ENCODE measurements around the gene SLC29A1.
A peak's percentile ranks its signal among the peaks of the same experiment; 100 is the strongest.

Gene SLC29A1

GRCh38 chr6:44267252-44267651, 43.9 kb downstream of the SLC29A1 start:
- Histone ChIP-seq H3K4me1 (ENCODE audit: control insufficient read depth in 1 of 2, insufficient read depth in 2 of 2, low read length in 2 of 2) (peaks cover 23 to 24% of the 10 kb centered on the region in 2 experiments), H2BK12ac (ENCODE audit: low read length) (no peak overlapping the region), H2AFZ (ENCODE audit: insufficient read depth, low read length, poor library complexity) (no peak overlapping the region), H3K4ac (ENCODE audit: low read depth, low read length) (no peak overlapping the region), H3K9me3 (ENCODE audit: insufficient read depth, low read depth, low read length) (no peaks in the 10 kb centered on the region), H4K12ac (ENCODE audit: low read depth, low read length) (no peak overlapping the region), H4K8ac (ENCODE audit: low read depth, low read length) (no peak overlapping the region), H3K18ac (ENCODE audit: low read length) (no peak overlapping the region), H3K27me3 (ENCODE audit: insufficient read depth, low read length) (peaks cover 29% of the 10 kb centered on the region), H3K36me3 (ENCODE audit: control insufficient read depth in 1 of 2, insufficient read depth in 2 of 2, low read length in 2 of 2) (no peaks in the 10 kb centered on the region), H4K91ac (ENCODE audit: low read depth, low read length) (no peak overlapping the region), H3K9ac (ENCODE audit: low read length) (no peak overlapping the region), H2BK5ac (ENCODE audit: low read depth, low read length, poor library complexity) (no peak overlapping the region), H3K4me3 (ENCODE audit: low read depth, low read length) (no peak overlapping the region), H3K27ac (ENCODE audit: low read depth, low read length) (no peak overlapping the region), H2AK5ac (ENCODE audit: low read length) (no peak overlapping the region), H2BK120ac (ENCODE audit: insufficient read depth, low read length, poor library complexity) (no peak overlapping the region), H3K79me1 (ENCODE audit: low read length) (peaks cover 8% of the 10 kb centered on the region), H3K4me2 (ENCODE audit: low read length) (no peak overlapping the region), H3K14ac (ENCODE audit: low read length) (no peak overlapping the region), H3K79me2 (ENCODE audit: control insufficient read depth, insufficient read depth, low read length, poor library complexity) (peaks cover 3% of the 10 kb centered on the region), H3K23ac (ENCODE audit: low read length) (no peak overlapping the region)
- no CpG with 5 or more reads among the region's 10 CpGs for WGBS (ENCODE audit: extremely low coverage, insufficient coverage, insufficient read length)
- no peak for DNase-seq

- H3K4me3 ChIP-seq (ENCODE audit: low read depth, low read length) = no peak overlapping the region
- peaks cover 17% of the 10 kb centered on the region in 2 experiments for H3K4me1 ChIP-seq (ENCODE audit: control insufficient read depth in 1 of 2, insufficient read depth in 2 of 2, low read length in 2 of 2)
- DNase-seq = peak; percentile 51 to 80
- no peak overlapping the region for H3K27ac ChIP-seq (ENCODE audit: low read depth, low read length)
- no CpG with 5 or more reads among the region's 5 CpGs for WGBS (ENCODE audit: extremely low coverage, insufficient coverage, insufficient read length)
- H2BK120ac ChIP-seq (ENCODE audit: insufficient read depth, low read length, poor library complexity) = no peak overlapping the region
- no peak overlapping the region for H3K4me2 ChIP-seq (ENCODE audit: low read length)
- no peak overlapping the region for H3K4ac ChIP-seq (ENCODE audit: low read depth, low read length)
- H3K18ac ChIP-seq (ENCODE audit: low read length) = no peak overlapping the region
- no peak overlapping the region for H4K91ac ChIP-seq (ENCODE audit: low read depth, low read length)
- no peak overlapping the region for H4K12ac ChIP-seq (ENCODE audit: low read depth, low read length)
- no peak overlapping the region for H3K14ac ChIP-seq (ENCODE audit: low read length)
- H3K36me3 ChIP-seq (ENCODE audit: control insufficient read depth in 1 of 2, insufficient read depth in 2 of 2, low read length in 2 of 2) = no peaks in the 10 kb centered on the region
- H3K27me3 ChIP-seq (ENCODE audit: insufficient read depth, low read length) = peaks cover 29% of the 10 kb centered on the region
- H3K9ac ChIP-seq (ENCODE audit: low read length) = no peak overlapping the region
- H2BK12ac ChIP-seq (ENCODE audit: low read length) = no peak overlapping the region
- peaks cover 8% of the 10 kb centered on the region for H3K79me1 ChIP-seq (ENCODE audit: low read length)
- H3K79me2 ChIP-seq (ENCODE audit: control insufficient read depth, insufficient read depth, low read length, poor library complexity) = peaks cover 3% of the 10 kb centered on the region
- H2BK5ac ChIP-seq (ENCODE audit: low read depth, low read length, poor library complexity) = no peak overlapping the region
- no peak overlapping the region for H3K23ac ChIP-seq (ENCODE audit: low read length)
- no peaks in the 10 kb centered on the region for H3K9me3 ChIP-seq (ENCODE audit: insufficient read depth, low read depth, low read length)
- no peak overlapping the region for H2AFZ ChIP-seq (ENCODE audit: insufficient read depth, low read length, poor library complexity)
- H2AK5ac ChIP-seq (ENCODE audit: low read length) = no peak overlapping the region
- H4K8ac ChIP-seq (ENCODE audit: low read depth, low read length) = no peak overlapping the region
Measured at GRCh38 chr6:44268095-44268628, 44.8 kb downstream of the SLC29A1 start.

GRCh38 chr6:44269178-44269920, 46.0 kb downstream of the SLC29A1 start:
- Histone ChIP-seq H2BK120ac (ENCODE audit: insufficient read depth, low read length, poor library complexity) (no peak overlapping the region), H3K4me3 (ENCODE audit: low read depth, low read length) (no peak overlapping the region), H2BK5ac (ENCODE audit: low read depth, low read length, poor library complexity) (no peak overlapping the region), H3K9ac (ENCODE audit: low read length) (no peak overlapping the region), H3K79me1 (ENCODE audit: low read length) (peaks cover 4% of the 10 kb centered on the region), H3K4me2 (ENCODE audit: low read length) (no peak overlapping the region), H4K8ac (ENCODE audit: low read depth, low read length) (no peak overlapping the region), H3K4me1 (ENCODE audit: control insufficient read depth in 1 of 2, insufficient read depth in 2 of 2, low read length in 2 of 2) (peaks cover 5 to 6% of the 10 kb centered on the region in 2 experiments), H3K4ac (ENCODE audit: low read depth, low read length) (no peak overlapping the region), H3K79me2 (ENCODE audit: control insufficient read depth, insufficient read depth, low read length, poor library complexity) (peaks cover 3% of the 10 kb centered on the region), H2AK5ac (ENCODE audit: low read length) (no peak overlapping the region), H4K12ac (ENCODE audit: low read depth, low read length) (no peak overlapping the region), H3K14ac (ENCODE audit: low read length) (no peak overlapping the region), H4K91ac (ENCODE audit: low read depth, low read length) (no peak overlapping the region), H2BK12ac (ENCODE audit: low read length) (no peak overlapping the region), H3K23ac (ENCODE audit: low read length) (no peak overlapping the region), H3K27me3 (ENCODE audit: insufficient read depth, low read length) (peaks cover 29% of the 10 kb centered on the region), H3K18ac (ENCODE audit: low read length) (no peak overlapping the region), H3K27ac (ENCODE audit: low read depth, low read length) (no peak overlapping the region), H3K9me3 (ENCODE audit: insufficient read depth, low read depth, low read length) (no peaks in the 10 kb centered on the region), H2AFZ (ENCODE audit: insufficient read depth, low read length, poor library complexity) (no peak overlapping the region), H3K36me3 (ENCODE audit: control insufficient read depth in 1 of 2, insufficient read depth in 2 of 2, low read length in 2 of 2) (no peaks in the 10 kb centered on the region)
- WGBS (ENCODE audit: extremely low coverage, insufficient coverage, insufficient read length) = no CpG with 5 or more reads among the region's 1 CpG
- DNase-seq = no peak

GRCh38 chr6:44269921-44270525, 46.6 kb downstream of the SLC29A1 start, which contains the start of gene TMEM151B:
Gene TMEM151B (plus strand): TSS chr6:44270450. CDS start chr6:44270743, 293 bp downstream.
- Histone ChIP-seq H3K23ac (ENCODE audit: low read length) (no peak within 1 kb of the TSS), H4K91ac (ENCODE audit: low read depth, low read length) (no peak within 1 kb of the TSS), H2BK5ac (ENCODE audit: low read depth, low read length, poor library complexity) (no peak within 1 kb of the TSS), H3K79me2 (ENCODE audit: control insufficient read depth, insufficient read depth, low read length, poor library complexity) (peaks cover 1% of the 10 kb centered on the region), H3K4me3 (ENCODE audit: low read depth, low read length) (peak within 1 kb of the TSS; percentile 58), H3K36me3 (ENCODE audit: control insufficient read depth in 1 of 2, insufficient read depth in 2 of 2, low read length in 2 of 2) (no peaks in the 10 kb centered on the region), H3K27ac (ENCODE audit: low read depth, low read length) (no peak within 1 kb of the TSS), H3K18ac (ENCODE audit: low read length) (no peak within 1 kb of the TSS), H3K4me1 (ENCODE audit: control insufficient read depth in 1 of 2, insufficient read depth in 2 of 2, low read length in 2 of 2) (no peaks in the 10 kb centered on the region), H3K79me1 (ENCODE audit: low read length) (peaks cover 3% of the 10 kb centered on the region), H3K14ac (ENCODE audit: low read length) (no peak within 1 kb of the TSS), H2AFZ (ENCODE audit: insufficient read depth, low read length, poor library complexity) (no peak within 1 kb of the TSS), H3K4ac (ENCODE audit: low read depth, low read length) (no peak within 1 kb of the TSS), H4K12ac (ENCODE audit: low read depth, low read length) (no peak within 1 kb of the TSS), H3K9me3 (ENCODE audit: insufficient read depth, low read depth, low read length) (no peaks in the 10 kb centered on the region), H3K27me3 (ENCODE audit: insufficient read depth, low read length) (peaks cover 29% of the 10 kb centered on the region), H3K9ac (ENCODE audit: low read length) (no peak within 1 kb of the TSS), H2AK5ac (ENCODE audit: low read length) (no peak within 1 kb of the TSS), H3K4me2 (ENCODE audit: low read length) (peak within 1 kb of the TSS; percentile 76), H2BK12ac (ENCODE audit: low read length) (no peak within 1 kb of the TSS), H4K8ac (ENCODE audit: low read depth, low read length) (no peak within 1 kb of the TSS), H2BK120ac (ENCODE audit: insufficient read depth, low read length, poor library complexity) (no peak within 1 kb of the TSS)
- DNase-seq = no peak
- WGBS (ENCODE audit: extremely low coverage, insufficient coverage, insufficient read length) = no CpG with 5 or more reads among the region's 29 CpGs
